ENCODE data around the gene VDAC1. TPM values are rescaled to one million over a fixed set of nuclear protein-coding genes. Genes with fewer than 3 reads are reported as not detected.
A peak's percentile ranks its signal among the peaks of the same experiment; 100 is the strongest.
"Not testable (repeated sequence)": the region's sequence is repeated elsewhere in the genome, so short reads cannot be mapped to it uniquely, and the experiment has no call there.

VDAC1 gene
- total RNA-seq, 1 experiment from 2014 or later: 402 TPM

DNA sequence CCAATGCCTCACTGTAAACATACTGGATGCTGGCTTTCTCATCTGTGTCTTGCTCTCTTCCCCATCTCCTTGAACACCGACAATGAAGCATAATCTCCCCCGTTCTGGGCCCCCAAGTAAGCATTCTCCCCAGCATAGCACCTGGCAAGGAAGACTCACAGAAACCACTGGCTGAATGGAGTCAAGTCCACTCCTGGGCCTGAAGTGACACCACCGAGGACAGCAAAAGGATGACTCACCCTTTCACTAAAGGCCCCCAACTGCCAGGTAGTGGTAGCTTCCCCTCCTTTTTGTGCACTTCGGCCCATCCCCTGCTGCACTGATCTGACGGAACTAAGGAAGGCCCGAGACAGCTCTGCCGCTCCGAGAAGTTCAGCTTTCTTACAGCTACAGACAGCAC is 9.4 kb downstream of the VDAC1 start:
- peak; percentile 23 for DNase-seq (ENCODE audit: low read depth)

DNA sequence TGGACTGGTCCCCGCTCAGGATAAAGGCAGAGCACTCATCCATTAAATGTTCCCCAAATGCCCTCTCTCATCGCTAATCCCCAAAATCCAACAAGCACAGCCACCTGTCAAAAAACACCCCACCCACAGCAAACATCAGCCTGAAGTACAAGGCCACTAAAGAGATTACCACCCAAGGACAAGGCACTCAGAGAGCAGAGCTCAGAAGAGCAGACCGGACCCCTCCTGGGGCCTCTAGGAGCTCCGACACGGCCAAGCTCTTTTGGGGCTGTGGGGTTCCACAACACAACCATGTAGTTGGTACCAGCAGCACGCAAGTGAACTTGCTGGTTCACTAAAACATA is 9.8 kb downstream of the VDAC1 start:
- DNase-seq (ENCODE audit: low read depth): no peak

DNA sequence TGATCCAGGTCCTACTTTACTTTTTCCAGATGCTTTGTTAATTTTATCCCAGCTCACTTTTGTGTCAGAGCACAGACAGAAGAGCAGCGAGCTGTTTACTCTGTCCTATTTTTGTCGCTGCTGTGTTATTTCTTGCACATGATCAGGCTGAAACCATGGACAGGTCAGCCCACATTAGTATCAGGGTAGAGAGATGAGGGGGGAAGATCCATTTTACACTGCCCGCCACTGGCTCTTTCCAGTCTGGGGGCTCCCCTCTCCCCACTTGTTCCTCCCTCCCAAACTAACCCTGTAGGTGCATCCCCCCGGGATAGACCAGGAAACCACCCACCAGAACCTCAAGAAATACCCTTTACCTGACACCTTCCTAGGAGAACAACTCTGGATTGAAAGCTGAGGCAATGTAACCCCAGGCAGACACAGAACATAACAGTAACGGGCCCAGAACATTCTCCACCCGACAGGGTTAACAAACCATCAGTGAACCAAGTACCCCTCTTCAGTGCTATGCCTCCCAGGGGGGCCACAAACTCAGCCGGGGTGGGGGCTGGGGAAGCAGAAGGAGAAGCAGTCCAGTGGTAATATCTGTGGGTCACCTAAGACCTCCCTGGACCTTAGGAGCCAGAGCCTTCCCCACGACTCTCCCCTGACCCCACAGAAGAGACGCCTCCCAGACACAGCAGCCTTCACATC is 10.3 kb downstream of the VDAC1 start:
- no peak for DNase-seq (ENCODE audit: low read depth)

DNA sequence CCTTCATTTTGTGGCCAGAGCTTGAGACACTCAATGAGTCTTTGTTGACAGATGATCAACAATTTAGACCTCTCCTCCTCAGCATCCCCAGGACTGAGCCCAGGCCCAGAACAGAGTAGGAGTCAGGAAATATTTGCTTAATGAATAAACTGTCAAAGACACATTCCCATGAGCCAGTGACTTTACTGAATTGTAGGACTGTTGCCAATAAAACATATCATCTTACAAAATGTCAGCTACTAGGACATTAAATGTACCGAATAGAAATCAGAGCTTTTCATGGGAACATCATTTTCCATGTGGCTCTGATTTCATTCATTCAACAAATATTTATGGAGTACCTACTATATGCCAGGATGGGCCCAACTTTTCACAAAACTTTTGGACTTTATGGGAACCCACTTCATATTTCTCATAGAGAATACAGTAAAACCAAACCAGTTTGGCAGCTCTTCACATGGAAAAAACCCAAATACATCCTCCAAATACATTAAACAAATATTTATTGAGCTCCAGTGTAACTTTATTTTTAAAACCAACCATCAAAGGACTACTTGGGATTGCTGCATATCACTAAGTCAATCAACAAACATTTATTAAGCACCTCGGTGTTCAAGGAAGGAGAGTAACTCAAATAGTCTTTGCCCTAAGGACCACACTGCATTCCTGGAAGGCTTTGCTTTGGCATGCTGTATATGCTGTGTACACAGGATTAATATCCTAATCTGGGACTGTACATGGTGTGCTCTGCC is 11.4 kb downstream of the VDAC1 start:
- peak; percentile 75 for DNase-seq (ENCODE audit: low read depth)

DNA sequence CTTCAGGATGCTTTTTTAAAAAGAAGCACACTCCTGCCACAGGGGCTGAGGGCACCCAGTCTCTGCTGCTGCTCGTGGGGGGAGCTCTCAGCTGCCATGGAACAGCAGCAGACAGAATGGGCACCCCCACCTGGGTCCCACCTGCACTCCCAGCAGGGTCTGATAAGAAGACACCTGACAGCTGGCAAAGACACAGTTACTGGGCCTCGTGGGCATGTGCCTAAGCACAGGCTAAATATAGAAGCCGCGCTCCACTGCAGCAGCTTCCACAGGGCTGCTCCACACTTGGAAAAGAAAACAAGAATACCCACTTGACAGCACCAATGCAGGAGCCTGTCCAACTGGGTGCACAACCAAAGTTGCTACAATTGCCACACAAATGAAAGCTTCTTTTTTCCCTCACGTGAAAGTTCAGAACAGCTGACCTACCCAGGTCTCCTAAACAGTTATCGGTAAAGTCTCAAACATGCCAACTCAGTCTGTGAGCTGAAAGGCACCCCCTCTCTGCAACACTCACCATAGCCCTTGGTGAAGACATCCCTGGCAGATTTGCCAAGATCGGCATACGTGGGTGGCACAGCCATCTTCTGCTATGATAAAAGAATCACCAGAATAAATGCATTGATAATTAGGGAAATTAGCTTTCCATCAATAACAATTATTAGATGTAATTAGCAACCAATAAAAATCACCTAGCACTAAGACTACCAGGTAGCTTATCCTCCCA is 12.2 kb downstream of the VDAC1 start:
- DNase-seq (ENCODE audit: low read depth): no peak

DNA sequence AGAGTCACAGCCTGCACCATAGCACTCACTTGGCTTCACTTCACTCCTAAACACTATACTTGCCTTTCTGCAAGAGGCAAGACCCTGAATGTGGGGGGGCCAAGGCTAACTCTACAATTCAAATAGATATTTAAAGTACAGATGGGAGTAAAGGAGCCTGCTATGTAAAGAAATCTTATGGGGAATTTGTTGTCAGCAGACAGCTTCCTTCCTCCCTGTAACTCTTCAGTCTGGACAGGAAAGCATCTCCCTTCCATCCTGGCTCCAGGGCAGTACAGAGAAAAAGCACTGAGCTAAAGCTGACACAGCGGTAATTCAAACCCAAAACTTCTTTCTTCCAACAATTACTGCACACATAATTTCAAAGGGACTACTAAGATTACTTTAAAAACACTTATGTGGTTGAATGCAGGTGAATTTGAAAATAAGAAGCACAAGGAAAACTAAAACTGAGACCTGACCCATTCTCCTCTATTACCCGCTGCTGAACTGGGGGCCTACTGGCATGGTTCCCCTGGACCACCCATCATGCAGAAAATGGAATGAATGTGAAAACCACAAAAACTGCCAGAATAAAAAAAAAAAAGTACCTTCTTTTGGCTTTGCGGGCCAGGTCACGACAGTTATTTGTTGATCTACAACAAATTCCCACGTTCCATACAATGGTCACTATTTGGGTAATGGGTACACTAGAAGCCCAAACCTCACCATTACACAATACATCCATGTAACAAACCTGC is 13.4 kb downstream of the VDAC1 start:
- DNase-seq (ENCODE audit: low read depth): no peak

DNA sequence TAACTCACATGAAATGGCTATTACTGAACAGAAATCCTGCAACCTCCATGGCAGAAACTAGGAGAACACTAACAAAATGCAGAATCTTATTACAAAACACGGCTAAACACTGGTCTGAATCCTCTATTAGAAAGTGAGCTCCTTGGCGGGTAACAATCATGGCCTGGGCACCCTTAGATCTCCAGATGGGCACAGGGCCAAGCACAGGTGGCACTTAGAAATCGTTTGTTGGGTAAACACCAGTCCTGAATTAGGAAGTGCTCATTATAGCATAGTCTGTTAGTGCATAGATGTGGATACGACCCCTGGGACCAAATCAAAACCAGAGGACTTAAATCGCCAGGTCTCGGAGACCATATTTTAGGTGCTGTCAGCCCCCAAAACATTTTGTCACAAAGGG is 14.4 kb downstream of the VDAC1 start:
- no peak for DNase-seq (ENCODE audit: low read depth)

DNA sequence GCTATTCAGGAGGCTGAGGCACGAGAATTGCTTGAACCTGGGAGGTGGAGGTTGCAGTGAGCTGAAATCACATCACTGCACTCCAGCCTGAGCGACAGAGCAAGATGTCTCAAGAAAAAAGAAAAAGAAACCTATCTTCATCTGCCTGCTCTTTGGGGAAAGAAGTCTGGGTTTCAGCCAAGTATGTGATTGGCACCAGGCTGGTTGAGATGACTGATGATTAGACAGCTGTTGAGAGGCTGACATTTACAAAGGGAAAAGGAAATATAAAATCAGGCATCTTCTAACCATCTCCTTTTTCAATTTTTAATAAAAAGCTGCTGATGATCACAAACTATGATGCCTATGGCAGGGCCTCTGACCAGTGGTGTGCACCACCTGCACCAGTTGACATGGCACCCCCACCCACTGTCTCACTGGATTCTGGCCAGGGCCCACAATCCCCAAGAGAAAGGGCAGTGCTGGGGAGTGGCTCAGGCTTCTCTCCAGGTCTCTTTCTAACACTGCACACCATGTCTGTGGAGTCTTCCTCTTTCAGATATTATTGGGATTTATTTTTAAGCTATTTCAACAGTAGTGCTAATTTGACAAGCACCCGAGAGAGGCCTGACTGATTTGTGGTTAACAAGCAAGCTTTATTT is 19.1 kb downstream of the VDAC1 start:
- DNase-seq (ENCODE audit: low read depth): no peak

DNA sequence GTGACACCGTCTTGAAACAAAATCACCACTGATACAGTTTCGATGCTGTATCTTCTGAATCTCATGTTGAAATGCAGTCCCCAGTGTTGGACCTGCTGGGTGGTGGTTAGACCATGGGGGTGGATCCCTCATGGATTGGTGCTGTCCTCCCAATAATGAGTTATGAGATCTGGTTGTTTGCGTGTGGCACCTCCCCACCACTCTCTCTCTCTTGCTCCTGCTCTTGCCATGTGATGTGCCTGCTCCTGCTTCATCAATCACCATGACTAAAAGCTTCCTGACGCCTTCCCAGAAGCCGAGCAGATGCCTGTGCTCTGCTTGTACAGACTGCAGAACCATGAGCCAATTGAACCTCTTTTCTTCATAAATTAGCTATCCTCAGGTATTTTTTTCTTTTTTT is 21.1 kb downstream of the VDAC1 start:
- no peak for DNase-seq (ENCODE audit: low read depth)

DNA sequence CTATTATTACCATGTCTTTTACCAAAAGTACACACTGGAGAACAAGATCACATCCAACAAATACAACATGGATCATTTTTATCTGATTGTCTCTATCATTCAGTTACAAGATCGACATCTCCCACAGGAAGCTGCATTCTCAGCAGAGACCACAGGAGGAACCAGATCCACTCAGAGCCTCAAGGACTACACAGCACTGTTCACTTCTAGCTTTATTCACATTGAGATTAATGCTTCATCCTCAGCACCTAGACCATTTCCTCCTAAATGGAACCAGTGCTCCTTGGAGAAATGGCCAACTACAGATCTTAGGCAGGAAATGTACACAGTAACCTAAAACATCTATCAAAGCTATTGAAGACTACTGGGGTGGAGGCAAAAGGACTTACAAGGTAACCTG is 23.1 kb downstream of the VDAC1 start:
- no peak for DNase-seq (ENCODE audit: low read depth)

DNA sequence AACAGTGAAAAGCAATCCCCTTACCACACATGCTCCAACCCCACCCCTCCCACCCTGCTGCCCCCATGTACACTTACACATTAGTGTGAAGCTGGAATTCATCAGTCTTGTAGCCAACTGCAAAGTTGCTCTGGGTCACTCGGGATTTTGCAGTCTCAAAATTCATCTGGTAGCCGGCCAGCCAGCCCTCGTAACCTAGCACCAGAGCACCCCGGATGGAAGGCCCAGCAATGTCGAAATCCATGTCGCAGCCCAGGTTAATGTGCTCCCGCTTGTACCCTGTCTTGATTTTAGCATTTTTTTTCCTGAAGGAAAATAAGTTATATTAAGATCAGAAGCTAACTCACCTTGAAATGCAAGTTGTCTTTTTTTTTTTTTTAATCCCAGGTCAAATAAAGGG is 24.1 kb downstream of the VDAC1 start:
- DNase-seq (ENCODE audit: low read depth): no peak

DNA sequence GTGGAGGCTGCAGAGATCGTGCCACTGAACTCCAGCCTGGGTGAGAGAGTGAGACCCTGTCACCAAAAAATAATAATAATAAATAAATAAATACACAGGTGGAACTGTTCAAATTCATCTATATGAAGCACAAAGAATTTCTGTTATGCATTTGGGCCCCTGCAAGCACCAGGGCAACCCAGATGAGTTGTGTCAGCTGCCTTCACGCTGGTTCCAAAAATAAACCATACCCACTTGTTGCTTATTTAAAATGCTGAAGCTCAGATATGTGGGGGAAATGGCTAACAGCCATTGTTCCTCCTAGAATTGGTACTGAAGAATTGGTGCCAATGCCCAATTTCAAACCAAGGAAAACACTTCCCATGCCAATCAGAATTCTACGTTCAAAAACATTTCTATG is 25.8 kb downstream of the VDAC1 start:
- DNase-seq (ENCODE audit: low read depth): no peak

DNA sequence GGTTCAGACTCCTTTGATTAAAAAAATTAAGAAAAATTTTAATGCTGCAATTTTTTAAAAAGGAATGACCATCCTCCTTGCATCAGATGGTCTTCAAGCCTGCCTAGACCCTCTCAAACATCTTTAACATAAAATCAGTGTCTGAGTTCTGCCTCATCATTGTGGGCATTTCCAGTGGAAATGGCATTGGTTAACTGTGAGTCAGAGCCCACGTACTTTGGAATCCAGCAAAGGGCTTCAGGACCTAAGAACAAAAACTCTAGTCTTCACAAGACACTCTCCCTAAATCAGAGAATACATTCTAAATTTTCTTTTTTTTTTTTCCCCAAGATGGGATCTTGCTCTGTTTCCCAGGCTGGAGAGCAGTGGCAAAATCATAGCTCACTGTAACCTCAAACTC is 26.9 kb downstream of the VDAC1 start:
- peak; percentile 72 for DNase-seq (ENCODE audit: low read depth)

DNA sequence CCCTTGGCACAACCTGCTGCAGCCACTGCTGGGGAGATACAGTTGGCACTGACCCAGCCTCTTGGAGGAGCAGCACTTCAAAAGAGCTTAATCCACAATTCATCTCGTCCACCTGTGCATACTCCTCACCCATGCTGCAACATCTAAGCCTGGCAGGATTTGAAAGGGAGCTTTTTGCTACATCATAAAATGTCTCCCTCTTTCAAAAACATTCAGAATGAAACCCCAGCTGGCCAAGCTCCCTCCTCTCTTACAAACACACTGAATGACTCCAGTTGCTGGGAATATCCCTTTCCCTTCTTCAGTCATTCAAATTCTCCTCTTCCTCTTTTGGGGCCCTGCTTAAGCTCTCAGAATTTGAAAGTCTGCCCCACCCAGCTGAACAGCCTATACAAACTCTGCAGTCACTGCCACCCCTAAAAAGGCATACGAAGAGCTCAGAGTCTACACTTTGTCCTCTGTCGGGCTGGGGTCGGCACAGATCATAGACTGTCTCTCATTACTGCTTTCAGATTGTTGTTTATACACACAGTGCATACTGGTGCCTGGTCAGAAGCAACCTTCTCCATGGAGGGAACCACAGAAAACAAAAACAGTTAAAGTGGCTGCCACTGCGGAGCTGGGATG is 27.5 kb downstream of the VDAC1 start:
- DNase-seq (ENCODE audit: low read depth): no peak

DNA sequence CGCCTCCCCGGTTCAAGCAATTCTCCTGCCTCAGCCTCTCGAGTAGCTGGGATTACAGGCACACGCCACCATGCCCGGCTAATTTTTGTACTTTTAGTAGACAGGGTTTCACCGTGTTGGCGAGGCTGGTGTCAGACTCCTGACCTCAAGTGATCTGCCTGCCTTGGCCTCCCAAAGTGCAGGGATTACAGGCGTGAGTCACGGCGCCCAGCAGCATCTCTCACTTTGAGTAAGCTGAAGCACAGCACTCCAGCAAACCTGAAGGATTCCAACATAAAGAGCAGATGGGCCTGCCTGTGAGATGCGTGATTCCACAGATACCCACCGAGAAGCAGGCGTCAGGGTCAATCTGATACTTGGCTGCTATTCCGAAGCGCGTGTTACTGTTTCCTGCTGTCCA is 29.2 kb downstream of the VDAC1 start:
- not testable (repeated sequence) for DNase-seq (ENCODE audit: low read depth)

DNA sequence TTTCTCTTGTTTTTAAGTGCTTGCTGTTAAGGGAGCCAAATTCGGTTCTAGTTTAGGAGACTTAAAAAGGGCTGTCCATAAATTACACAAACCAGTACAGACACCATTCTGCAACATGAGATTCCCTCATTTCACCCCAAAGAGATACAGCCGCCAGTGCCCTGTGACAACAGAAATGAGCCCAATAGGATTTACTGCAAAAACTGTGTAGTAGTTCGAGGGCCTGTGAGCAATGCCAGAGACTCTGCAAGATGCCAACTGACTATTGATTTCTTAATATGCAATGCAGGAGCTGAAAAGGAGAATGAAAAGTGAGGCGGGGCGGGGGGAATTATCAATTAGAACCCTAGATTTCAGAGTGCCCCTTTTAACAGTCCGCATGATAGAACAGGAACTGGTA is 30.6 kb downstream of the VDAC1 start:
- DNase-seq (ENCODE audit: low read depth): no peak

DNA sequence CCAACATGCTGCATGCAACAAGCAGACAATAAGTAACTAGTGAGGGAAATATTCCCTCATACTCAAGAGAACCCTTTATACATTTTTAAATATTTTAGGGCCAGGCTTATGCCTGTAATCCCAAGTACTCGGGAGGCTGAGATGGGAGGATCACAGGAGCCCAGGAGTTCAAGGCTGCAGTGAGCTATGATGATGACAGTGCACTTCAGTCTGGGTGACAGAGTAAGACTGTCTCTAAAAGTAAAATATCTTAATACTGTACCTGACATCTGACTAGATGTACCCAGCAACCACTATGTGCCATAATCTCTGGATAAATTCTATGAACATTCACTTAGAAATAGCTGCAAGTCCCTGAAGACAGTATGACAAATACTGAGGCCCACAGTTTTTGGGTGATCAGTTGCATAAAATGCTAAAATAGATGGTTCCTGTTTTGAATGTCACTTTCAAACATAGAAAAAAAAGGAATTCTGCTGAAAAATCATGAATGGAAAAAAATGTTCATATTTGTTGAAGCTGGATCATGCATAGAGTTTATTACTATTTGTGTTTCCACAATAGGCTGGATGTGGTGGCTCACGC is 34.4 kb downstream of the VDAC1 start:
- DNase-seq (ENCODE audit: low read depth): no peak

DNA sequence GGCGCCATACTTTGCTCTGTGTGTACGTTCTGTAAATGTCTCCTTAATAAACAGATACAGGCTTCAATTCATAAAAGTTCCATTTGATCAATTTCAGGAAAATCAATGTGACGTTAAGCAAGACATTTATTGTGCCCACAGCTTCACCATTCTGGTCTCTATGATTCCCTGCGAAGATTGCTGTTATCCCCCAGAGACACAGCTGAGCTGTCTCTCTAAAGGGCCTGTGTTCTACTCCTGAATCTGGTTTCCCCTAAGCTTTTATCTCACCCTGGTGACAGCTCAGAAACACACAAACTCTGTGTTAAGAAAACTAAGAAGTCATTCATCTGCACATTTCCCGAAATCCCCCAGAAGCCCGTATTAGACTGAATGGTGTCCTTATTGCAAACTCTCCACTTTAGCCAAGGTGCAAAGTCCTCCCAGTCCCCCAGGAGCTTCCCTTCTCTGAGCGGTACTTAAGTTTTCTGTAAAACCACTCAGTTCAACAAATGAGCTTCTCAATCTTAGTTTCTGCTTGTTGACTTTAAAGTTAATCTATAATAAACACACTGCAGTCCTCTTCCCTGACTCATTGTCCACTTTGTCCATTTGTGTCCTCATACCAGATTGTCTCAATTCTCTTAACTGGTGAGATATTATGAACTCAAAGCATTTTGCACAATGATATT is 35.0 kb downstream of the VDAC1 start:
- DNase-seq (ENCODE audit: low read depth): peak; percentile 48

DNA sequence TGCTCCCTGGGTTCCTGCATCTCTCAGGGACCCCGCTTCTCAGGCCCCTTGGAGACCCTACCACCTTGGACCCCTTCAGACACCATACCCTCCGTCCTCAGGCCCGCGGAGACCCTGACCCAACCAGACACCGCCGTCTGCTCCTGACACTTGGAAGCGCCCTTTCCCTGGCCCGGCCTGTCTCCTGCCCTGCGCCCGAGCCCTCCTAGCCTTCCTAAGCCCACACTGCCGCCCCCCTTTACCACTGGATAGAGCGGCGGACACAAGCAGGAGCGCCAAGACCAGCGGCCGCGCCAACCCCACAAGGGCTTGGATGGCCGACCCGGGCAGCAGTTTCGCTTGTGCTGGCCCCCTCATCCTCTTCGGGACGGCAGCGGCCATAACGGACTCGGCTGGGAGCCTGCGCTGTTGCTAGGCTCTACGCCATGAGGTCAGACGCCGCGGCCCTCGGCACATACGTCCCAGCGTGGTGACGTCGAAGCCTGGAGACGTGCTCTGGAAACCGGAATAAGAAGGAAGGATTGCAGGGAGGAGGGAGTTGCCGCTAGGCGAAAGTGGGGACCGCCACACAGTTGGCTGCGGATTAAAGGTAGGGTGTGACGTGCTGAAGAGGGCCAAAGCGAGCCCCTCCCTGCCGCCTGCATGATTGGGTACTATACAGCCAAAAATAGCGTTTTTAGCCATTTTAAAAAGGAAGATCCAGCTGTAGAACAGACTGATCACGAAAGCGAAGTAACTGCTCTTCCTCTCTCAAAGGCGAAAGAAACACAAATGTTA is 36.4 kb downstream of the VDAC1 start, which contains the start of gene C5orf15:
C5orf15 (minus strand) TSS at position 422 of the 777 bp plus-strand sequence; CDS start at position 381, 41 bp downstream.
- peak; percentile 97 for DNase-seq (ENCODE audit: low read depth)
